HepG2 (cell line): ENCODE data around the gene UBQLN4. TPM values are rescaled to one million over a fixed set of nuclear protein-coding genes. Genes with fewer than 3 reads are reported as not detected.

ENCODE experiments used
- ATAC-seq: fragments of 200-7000 bp; cut with Tn5 transposase; 3 replicates; pipeline ENCODE4 v1.9.1; 2020; ENCODE audit warnings: mild to moderate bottlenecking, moderate library complexity
- BruUV-seq: library from RNA; stranded (reverse); fragments of 400-500 nt; replicated peaks from 2 replicates; lab custom pipeline; 2021; lab: Mats Ljungman, UMichigan
- CTCF ChIA-PET: fragments of 300-600 bp; formaldehyde crosslinking; extraction: SDS; loops from one replicate; lab custom pipeline; 2021; ENCODE audit warnings: low total read pairs, inconsistent platforms, low intra/inter-chr PET ratio; lab: Yijun Ruan, JAX
- POLR2A ChIA-PET: fragments of 350-600 bp; sonication (Branson Sonifier 250); formaldehyde crosslinking; loops from one replicate; lab custom pipeline; 2020; ENCODE audit warnings: antibody characterized with exemption, inconsistent platforms; lab: Yijun Ruan, JAX
- DNase-seq: peaks from one replicate; pipeline ENCODE4 v3.0.0-alpha.2; 2015; ENCODE audit warnings: low spot score
- FAIRE-seq: peaks from 3 replicates; lab custom pipeline; 2011; peaks lifted over from hg19 to GRCh38; lab: Jason Lieb, UNC
- H2AFZ ChIP-seq: one replicate; pipeline ENCODE4 v1.6.1; 2011; ENCODE audit warnings: low read length, inconsistent platforms
- H3K27ac ChIP-seq: fragments of 300-600 bp; 3 replicates; pipeline ENCODE4 v1.8.0; 2011; ENCODE audit warnings: mixed run types, mild to moderate bottlenecking, mixed read lengths, low read length, inconsistent platforms; ENCODE audit not compliant: insufficient read depth; ENCODE audit errors: extremely low read length
- H3K27me3 ChIP-seq, 2 experiments: fragments of 200-600 bp in 1 of 2; 2 replicates in 1 of 2; 3 replicates in 1 of 2; pipeline versions ENCODE4 v1.6.0 to v1.8.0; 2011; ENCODE audit warnings: low read length in 2 of 2, mild to moderate bottlenecking in 2 of 2, moderate library complexity in 2 of 2, inconsistent platforms in 1 of 2; ENCODE audit not compliant: insufficient read depth in 2 of 2, control insufficient read depth in 1 of 2
- H3K36me3 ChIP-seq, 2 experiments: fragments of 200-600 bp in 1 of 2; replicated peaks in 1 of 2; 2 replicates in 1 of 2; 3 replicates in 1 of 2; pipeline versions ENCODE4 v1.5.1 to v1.8.0; 2011; ENCODE audit warnings: low read length in 2 of 2, inconsistent platforms in 1 of 2; ENCODE audit not compliant: insufficient read depth in 2 of 2, control insufficient read depth in 1 of 2
- H3K4me1 ChIP-seq: 2 replicates; pipeline ENCODE4 v1.5.1; 2012; ENCODE audit warnings: low read length, inconsistent platforms; ENCODE audit not compliant: insufficient read depth
- H3K4me2 ChIP-seq: 2 replicates; pipeline ENCODE4 v1.6.0; 2011; ENCODE audit warnings: low read depth, low read length, inconsistent platforms
- H3K4me3 ChIP-seq, 3 experiments: fragments of 200-600 bp in 1 of 3; sonication (generic), shearing (Covaris generic) in 1 of 3; replicated peaks in 1 of 3; 2 replicates each; pipeline ENCODE4 v1.5.1; 2011 to 2016; ENCODE audit warnings: low read length in 3 of 3, inconsistent platforms in 2 of 3, low read depth in 2 of 3, mild to moderate bottlenecking in 2 of 3, control low read depth in 1 of 3, mixed read lengths in 1 of 3; ENCODE audit not compliant: insufficient read depth in 1 of 3
- H3K79me2 ChIP-seq: one replicate; pipeline ENCODE4 v1.6.1; 2011; ENCODE audit warnings: low read length, inconsistent platforms; ENCODE audit not compliant: insufficient read depth
- H3K9ac ChIP-seq: 2 replicates; pipeline ENCODE4 v1.6.0; 2011; ENCODE audit warnings: mild to moderate bottlenecking, low read depth, low read length, inconsistent platforms; ENCODE audit not compliant: insufficient read depth
- H3K9me3 ChIP-seq: 2 replicates; pipeline ENCODE4 v1.5.1; 2012; ENCODE audit warnings: mild to moderate bottlenecking, low read length
- H4K20me1 ChIP-seq: 2 replicates; pipeline ENCODE4 v1.6.0; 2011; ENCODE audit warnings: inconsistent platforms, mild to moderate bottlenecking, low read length, moderate library complexity; ENCODE audit not compliant: insufficient read depth
- FOXA3 ChIP-seq: IDR thresholded peaks from 2 replicates; pipeline ENCODE4 v1.6.1; 2016; ENCODE audit warnings: missing genetic modification reagents, missing compliant biosample characterization
- NFATC3 ChIP-seq: sonication (generic); formaldehyde crosslinking; IDR thresholded peaks from 2 replicates; pipeline ENCODE4 v1.5.1; 2020; ENCODE audit warnings: mild to moderate bottlenecking, missing genetic modification reagents
- NFRKB ChIP-seq: fragments of 450-650 bp; IDR thresholded peaks from 2 replicates; pipeline ENCODE4 v1.6.1; 2017
- REPIN1 ChIP-seq: sonication (generic); formaldehyde crosslinking; IDR thresholded peaks from 2 replicates; pipeline ENCODE4 v1.8.0; 2022; ENCODE audit warnings: missing genetic modification reagents, low read depth, mild to moderate bottlenecking, borderline replicate concordance
- SP5 ChIP-seq: IDR thresholded peaks from 2 replicates; pipeline ENCODE4 v1.6.1; 2016; ENCODE audit warnings: low read depth, borderline replicate concordance
- ZNF124 ChIP-seq: sonication (generic); formaldehyde crosslinking; IDR thresholded peaks from 2 replicates; pipeline ENCODE4 v1.4.0; 2020; ENCODE audit warnings: missing genetic modification reagents
- ZNF232 ChIP-seq: sonication (generic); formaldehyde crosslinking; IDR thresholded peaks from 2 replicates; pipeline ENCODE4 v1.4.0; 2020; ENCODE audit warnings: missing genetic modification reagents, borderline replicate concordance
- ZNF547 ChIP-seq: sonication (generic); formaldehyde crosslinking; IDR thresholded peaks from 2 replicates; pipeline ENCODE4 v1.5.1; 2020; ENCODE audit warnings: mild to moderate bottlenecking, missing genetic modification reagents
- ZNF839 ChIP-seq: sonication (generic); formaldehyde crosslinking; IDR thresholded peaks from 2 replicates; pipeline ENCODE4 v1.4.0; 2020; ENCODE audit warnings: missing genetic modification reagents, mild to moderate bottlenecking, borderline replicate concordance
- WGBS: methylation state at CpG from one replicate; pipeline ENCODE4 v1.1.6; 2017; ENCODE audit warnings: low lambda C conversion rate; 5-methylcytosine and 5-hydroxymethylcytosine counted together
- in situ Hi-C: cut with HindIII; loops from 2 replicates; pipeline ENCODE4 v1.10.0; 2017; ENCODE audit warnings: low pct_unique_long_range_greater_than_20kb; ENCODE audit not compliant: extremely low pct_ligation_motif_present
- intact Hi-C: fragments of 100-400 bp; cut with micrococcal nuclease; formaldehyde crosslinking; loops from one replicate; pipeline ENCODE4 v1.10.0; 2022; ENCODE audit not compliant: unreplicated experiment
- polyA plus RNA-seq, 8 experiments: library from polyadenylated mRNA; depleted of rRNA in 3 of 8; stranded (reverse) in 7 of 8; unstranded in 1 of 8; fragments of >200 nt; fragmentation: Illumina TruSeq in 4 of 8; extraction: Trizol in 4 of 8; gene quantifications; 2 replicates each; pipeline versions ENCODE4 v1.2.1 to v1.2.3, GENCODE V29; 2011 to 2016; ENCODE audit warnings: low read depth in 4 of 8, missing spikeins in 1 of 8, mixed read lengths in 1 of 8; ENCODE audit not compliant: insufficient read depth in 1 of 8
- total RNA-seq, 5 experiments: library from RNA; depleted of rRNA; stranded (reverse); fragments of >200 nt; fragmentation: Illumina TruSeq; extraction: Trizol; gene quantifications; 2 replicates each; pipeline ENCODE4 v1.2.3, GENCODE V29; 2016; ENCODE audit warnings: low read depth in 1 of 5
- TF ChIP-seq, protein P1 (sequence below): sonication (generic); formaldehyde crosslinking; IDR thresholded peaks from 2 replicates; pipeline ENCODE4 v1.4.0; 2020; ENCODE audit warnings: mild to moderate bottlenecking, missing genetic modification reagents
- TF ChIP-seq, protein P2 (sequence below): sonication (generic); formaldehyde crosslinking; IDR thresholded peaks from 2 replicates; pipeline ENCODE4 v1.8.0; 2022; ENCODE audit warnings: mild to moderate bottlenecking, missing genetic modification reagents, moderate library complexity
- TF ChIP-seq, protein P3 (sequence below): sonication (generic); formaldehyde crosslinking; IDR thresholded peaks from 2 replicates; pipeline ENCODE4 v1.5.1; 2020; ENCODE audit warnings: missing genetic modification reagents, mild to moderate bottlenecking, borderline replicate concordance
- TF ChIP-seq, protein P4 (sequence below): sonication (generic); formaldehyde crosslinking; IDR thresholded peaks from 2 replicates; pipeline ENCODE4 v1.4.0; 2020; ENCODE audit warnings: missing genetic modification reagents, borderline replicate concordance

Gene UBQLN4
- total and polyA plus RNA-seq, 2 of the 13 experiments (the other 11 are each of a cell fraction or from before 2014, with no cell fraction given) = 31.5 to 39.8 TPM

DNA sequence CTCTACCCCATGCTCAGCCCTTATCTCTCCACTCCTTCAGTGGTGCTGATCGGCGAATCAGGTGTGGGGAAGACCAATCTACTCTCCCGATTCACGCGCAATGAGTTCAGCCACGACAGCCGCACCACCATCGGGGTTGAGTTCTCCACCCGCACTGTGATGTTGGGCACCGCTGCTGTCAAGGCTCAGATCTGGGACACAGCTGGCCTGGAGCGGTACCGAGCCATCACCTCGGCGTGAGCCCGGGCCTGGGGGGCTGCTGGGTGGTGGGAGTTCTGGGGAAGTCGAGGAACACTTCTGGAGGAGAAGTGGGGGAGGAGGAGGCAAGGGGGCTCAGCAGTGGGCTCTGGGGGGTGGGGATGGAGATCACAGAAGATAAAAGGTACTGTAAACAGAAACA is 12.3 kb upstream of the UBQLN4 start:
- ATAC-seq (no peak), FAIRE-seq (no peak), DNase-seq (no peak)
- BruUV-seq = no TSS peak
- intact Hi-C loops (loop anchor here (1.0 to 10.0 kb wide), 3 partner anchors 45 to 128 kb away; partner anchors contain the start of gene SSR2), in situ Hi-C loops (loop anchor here (10.0 kb wide), 1 partner anchor 121 kb away; the partner anchor contains the start of gene RXFP4)
- no peaks in the 10 kb centered on the region for H3K79me2 ChIP-seq
- no peak overlapping the region for H3K27ac ChIP-seq
- TF ChIP-seq ZNF232 (CRISPR knock-in tag) = no peak
- 0 out of 2 replicates have a peak, but pooled peaks have one; percentile 15 for TF ChIP-seq REPIN1 (CRISPR knock-in tag)
- 67% methylated on average over 16 of the region's 16 CpGs for WGBS
- ChIA-PET POLR2A (interaction anchor here (0.7 to 2.4 kb wide), 6 partner anchors 13 to 125 kb away, joined by 3 to 9 read pairs (median 4); partner anchors contain the start of gene ARHGEF2), CTCF (interaction anchor here (1.4 to 1.6 kb wide), 2 partner anchors 40 to 128 kb away, joined by 8 to 11 read pairs; no protein-coding TSS in a partner anchor)
- H4K20me1 ChIP-seq = no peaks in the 10 kb centered on the region
- no peaks in the 10 kb centered on the region for H3K9me3 ChIP-seq
- H3K27me3 ChIP-seq = no peaks in the 10 kb centered on the region
- H3K4me3 ChIP-seq = no peak overlapping the region
- no peak overlapping the region for H2AFZ ChIP-seq
- no peaks in the 10 kb centered on the region for H3K36me3 ChIP-seq
- H3K4me2 ChIP-seq = no peak overlapping the region
- H3K9ac ChIP-seq = no peak overlapping the region
- peaks cover 51% of the 10 kb centered on the region for H3K4me1 ChIP-seq

DNA sequence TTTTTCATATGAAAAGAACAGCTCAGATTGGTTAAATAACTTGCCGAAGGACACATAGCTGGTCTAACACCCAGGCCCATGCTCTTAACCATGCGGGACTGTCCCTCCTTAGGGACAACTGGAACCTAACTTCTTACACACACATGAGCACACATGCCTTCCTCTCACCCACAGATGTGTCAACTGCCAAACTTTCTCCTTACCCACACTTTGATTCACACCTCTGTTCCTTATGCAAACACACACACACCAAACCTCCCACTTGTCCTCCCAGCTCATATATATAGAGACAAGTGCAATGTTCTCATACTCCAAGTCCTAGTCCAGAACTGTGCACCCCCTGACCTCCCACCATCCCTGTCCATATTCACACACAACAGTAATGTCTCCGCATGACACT is 11.6 kb upstream of the UBQLN4 start:
- BruUV-seq = no TSS peak
- in situ Hi-C loops = loop anchor here (10.0 kb wide), 1 partner anchor 120 kb away; the partner anchor contains the start of gene RXFP4
- WGBS = 45% methylated on average over 3 of the region's 3 CpGs
- no peak overlapping the region for H3K9ac ChIP-seq
- H3K4me2 ChIP-seq = no peak overlapping the region
- DNase-seq = no peak
- no peaks in the 10 kb centered on the region for H3K9me3 ChIP-seq
- FAIRE-seq = no peak
- no peaks in the 10 kb centered on the region for H3K27me3 ChIP-seq
- CTCF ChIA-PET = no interaction called here
- no peaks in the 10 kb centered on the region for H3K36me3 ChIP-seq
- no peak overlapping the region for H3K27ac ChIP-seq
- H4K20me1 ChIP-seq = no peaks in the 10 kb centered on the region
- H3K79me2 ChIP-seq = no peaks in the 10 kb centered on the region
- peaks cover 45% of the 10 kb centered on the region for H3K4me1 ChIP-seq
- no peak overlapping the region for H2AFZ ChIP-seq
- no peak overlapping the region for H3K4me3 ChIP-seq
- intact Hi-C loops = loop anchor here (10.0 kb wide), 1 partner anchor 60 kb away; no protein-coding TSS in a partner anchor
- ATAC-seq = no peak
- POLR2A ChIA-PET = interaction anchor here (1.2 to 2.4 kb wide), 3 partner anchors 58 to 131 kb away, joined by 3 to 9 read pairs (median 7); partner anchors contain the start of gene KHDC4
- no peak for TF ChIP-seq SP5 (CRISPR knock-in tag)
- TF ChIP-seq FOXA3 (CRISPR knock-in tag) = no peak
- no peak for TF ChIP-seq NFRKB
- TF ChIP-seq ZNF839 (CRISPR knock-in tag) = no peak
- TF ChIP-seq, protein P1, sequence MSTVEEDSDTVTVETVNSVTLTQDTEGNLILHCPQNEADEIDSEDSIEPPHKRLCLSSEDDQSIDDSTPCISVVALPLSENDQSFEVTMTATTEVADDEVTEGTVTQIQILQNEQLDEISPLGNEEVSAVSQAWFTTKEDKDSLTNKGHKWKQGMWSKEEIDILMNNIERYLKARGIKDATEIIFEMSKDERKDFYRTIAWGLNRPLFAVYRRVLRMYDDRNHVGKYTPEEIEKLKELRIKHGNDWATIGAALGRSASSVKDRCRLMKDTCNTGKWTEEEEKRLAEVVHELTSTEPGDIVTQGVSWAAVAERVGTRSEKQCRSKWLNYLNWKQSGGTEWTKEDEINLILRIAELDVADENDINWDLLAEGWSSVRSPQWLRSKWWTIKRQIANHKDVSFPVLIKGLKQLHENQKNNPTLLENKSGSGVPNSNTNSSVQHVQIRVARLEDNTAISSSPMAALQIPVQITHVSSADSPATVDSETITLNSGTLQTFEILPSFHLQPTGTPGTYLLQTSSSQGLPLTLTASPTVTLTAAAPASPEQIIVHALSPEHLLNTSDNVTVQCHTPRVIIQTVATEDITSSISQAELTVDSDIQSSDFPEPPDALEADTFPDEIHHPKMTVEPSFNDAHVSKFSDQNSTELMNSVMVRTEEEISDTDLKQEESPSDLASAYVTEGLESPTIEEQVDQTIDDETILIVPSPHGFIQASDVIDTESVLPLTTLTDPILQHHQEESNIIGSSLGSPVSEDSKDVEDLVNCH (CRISPR knock-in tag) = no peak
- TF ChIP-seq ZNF547 (CRISPR knock-in tag) = no peak
- TF ChIP-seq ZNF124 (CRISPR knock-in tag) = no peak
- TF ChIP-seq, protein P2, sequence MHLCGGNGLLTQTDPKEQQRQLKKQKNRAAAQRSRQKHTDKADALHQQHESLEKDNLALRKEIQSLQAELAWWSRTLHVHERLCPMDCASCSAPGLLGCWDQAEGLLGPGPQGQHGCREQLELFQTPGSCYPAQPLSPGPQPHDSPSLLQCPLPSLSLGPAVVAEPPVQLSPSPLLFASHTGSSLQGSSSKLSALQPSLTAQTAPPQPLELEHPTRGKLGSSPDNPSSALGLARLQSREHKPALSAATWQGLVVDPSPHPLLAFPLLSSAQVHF (CRISPR knock-in tag) = no peak
- TF ChIP-seq NFATC3 (CRISPR knock-in tag) = no peak
- TF ChIP-seq, protein P3, sequence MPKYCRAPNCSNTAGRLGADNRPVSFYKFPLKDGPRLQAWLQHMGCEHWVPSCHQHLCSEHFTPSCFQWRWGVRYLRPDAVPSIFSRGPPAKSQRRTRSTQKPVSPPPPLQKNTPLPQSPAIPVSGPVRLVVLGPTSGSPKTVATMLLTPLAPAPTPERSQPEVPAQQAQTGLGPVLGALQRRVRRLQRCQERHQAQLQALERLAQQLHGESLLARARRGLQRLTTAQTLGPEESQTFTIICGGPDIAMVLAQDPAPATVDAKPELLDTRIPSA = no peak
- TF ChIP-seq, protein P4, sequence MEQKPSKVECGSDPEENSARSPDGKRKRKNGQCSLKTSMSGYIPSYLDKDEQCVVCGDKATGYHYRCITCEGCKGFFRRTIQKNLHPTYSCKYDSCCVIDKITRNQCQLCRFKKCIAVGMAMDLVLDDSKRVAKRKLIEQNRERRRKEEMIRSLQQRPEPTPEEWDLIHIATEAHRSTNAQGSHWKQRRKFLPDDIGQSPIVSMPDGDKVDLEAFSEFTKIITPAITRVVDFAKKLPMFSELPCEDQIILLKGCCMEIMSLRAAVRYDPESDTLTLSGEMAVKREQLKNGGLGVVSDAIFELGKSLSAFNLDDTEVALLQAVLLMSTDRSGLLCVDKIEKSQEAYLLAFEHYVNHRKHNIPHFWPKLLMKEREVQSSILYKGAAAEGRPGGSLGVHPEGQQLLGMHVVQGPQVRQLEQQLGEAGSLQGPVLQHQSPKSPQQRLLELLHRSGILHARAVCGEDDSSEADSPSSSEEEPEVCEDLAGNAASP (CRISPR knock-in tag) = no peak
